Left ventricle myocardium inferior (tissue), 1 donor: Measurements from ENCODE around the gene TBL1X. TPM values are rescaled to one million over a fixed set of nuclear protein-coding genes. Genes with fewer than 3 reads are reported as not detected.

Experiments
- DNase-seq: peaks from one replicate; pipeline ENCODE4 v3.0.0-alpha.2; 2020
- H3K27ac ChIP-seq: fragments of 200-600 bp; replicated peaks from 2 replicates; pipeline ENCODE4 v1.8.0; 2021
- H3K27me3 ChIP-seq: fragments of 200-600 bp; 2 replicates; pipeline ENCODE4 v1.8.0; 2021; ENCODE audit warnings: low read depth
- H3K36me3 ChIP-seq: fragments of 200-600 bp; 2 replicates; pipeline ENCODE4 v1.8.0; 2021
- H3K4me1 ChIP-seq: fragments of 200-600 bp; 2 replicates; pipeline ENCODE4 v1.8.0; 2021
- H3K4me3 ChIP-seq: fragments of 200-600 bp; 2 replicates; pipeline ENCODE4 v1.8.0; 2021; ENCODE audit warnings: mild to moderate bottlenecking, moderate library complexity
- H3K9me3 ChIP-seq: fragments of 200-600 bp; replicated peaks from 2 replicates; pipeline ENCODE4 v1.8.0; 2021
- CTCF ChIP-seq: fragments of 200-600 bp; IDR thresholded peaks from 2 replicates; pipeline ENCODE4 v1.8.0; 2021; ENCODE audit warnings: antibody characterized with exemption, mild to moderate bottlenecking, borderline replicate concordance
- intact Hi-C: fragments of 100-400 bp; cut with micrococcal nuclease; formaldehyde crosslinking; loops from one replicate; pipeline ENCODE4 v1.11.0; 2022
- total RNA-seq: library from RNA; stranded (reverse); fragmentation: NEBNext Ultra II Directional; extraction: Animal tissue kit (Norgen Biotek cat#: 25700); gene quantifications from one replicate; pipeline ENCODE4 v1.2.1, GENCODE V29; 2021
- donor health status: DM: no; HTN: yes; CAD: no; lungs with severe emphysema.

Gene TBL1X
- total RNA-seq, 1 donor from 2014 or later, result 9.4 TPM

- DNase-seq, result no peak
- no peak overlapping the region for H3K27ac ChIP-seq
- intact Hi-C loops, result no loop called here
- H3K36me3 ChIP-seq, result no peaks in the 10 kb centered on the region
- TF ChIP-seq CTCF, result no peak
- H3K4me1 ChIP-seq, result no peaks in the 10 kb centered on the region
- H3K4me3 ChIP-seq, result no peak overlapping the region
- H3K9me3 ChIP-seq, result no peaks in the 10 kb centered on the region
- no peaks in the 10 kb centered on the region for H3K27me3 ChIP-seq
Measured at GRCh38 chrX:9597361-9598035, 132.6 kb downstream of the TBL1X start.

- no peaks in the 10 kb centered on the region for H3K36me3 ChIP-seq
- no peak for TF ChIP-seq CTCF
- H3K4me1 ChIP-seq, result no peaks in the 10 kb centered on the region
- intact Hi-C loops, result no loop called here
- no peak for DNase-seq
- H3K27ac ChIP-seq, result no peak overlapping the region
- no peaks in the 10 kb centered on the region for H3K9me3 ChIP-seq
- H3K27me3 ChIP-seq, result no peaks in the 10 kb centered on the region
- no peak overlapping the region for H3K4me3 ChIP-seq
Measured at GRCh38 chrX:9598344-9598743, 133.5 kb downstream of the TBL1X start.

- peak; percentile 63 for DNase-seq
- intact Hi-C loops, result no loop called here
- H3K27ac ChIP-seq, result no peak overlapping the region
- no peaks in the 10 kb centered on the region for H3K9me3 ChIP-seq
- H3K27me3 ChIP-seq, result no peaks in the 10 kb centered on the region
- no peaks in the 10 kb centered on the region for H3K36me3 ChIP-seq
- H3K4me1 ChIP-seq, result no peaks in the 10 kb centered on the region
- H3K4me3 ChIP-seq, result no peak overlapping the region
- peak; percentile 10 for TF ChIP-seq CTCF
Measured at GRCh38 chrX:9604111-9604907, 139.5 kb downstream of the TBL1X start.

GRCh38 chrX:9604908-9605306, 140.0 kb downstream of the TBL1X start:
- H3K4me1 ChIP-seq, result no peaks in the 10 kb centered on the region
- H3K36me3 ChIP-seq, result no peaks in the 10 kb centered on the region
- no peak overlapping the region for H3K27ac ChIP-seq
- no peak for TF ChIP-seq CTCF
- intact Hi-C loops, result no loop called here
- H3K4me3 ChIP-seq, result no peak overlapping the region
- H3K27me3 ChIP-seq, result no peaks in the 10 kb centered on the region
- no peaks in the 10 kb centered on the region for H3K9me3 ChIP-seq
- DNase-seq, result no peak

DNA sequence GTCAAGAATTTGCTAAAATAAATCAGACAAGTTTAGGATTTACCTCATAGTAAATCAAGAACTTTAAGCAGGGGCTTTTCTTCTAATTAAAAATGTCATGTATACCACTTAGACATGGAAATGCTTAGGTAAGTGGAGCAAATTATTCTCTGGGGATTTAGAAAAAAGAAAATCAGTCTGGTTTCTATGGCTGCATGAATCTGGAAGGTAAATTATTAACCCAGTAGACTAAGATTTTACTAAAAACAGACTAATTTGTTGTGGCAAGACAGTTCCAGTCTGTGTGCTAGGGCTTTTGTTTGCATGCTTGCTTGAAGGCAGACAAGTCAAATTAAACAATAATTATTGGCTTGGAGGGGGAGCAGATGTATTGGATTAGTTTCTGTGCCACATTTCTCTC, 140.6 kb downstream of the TBL1X start:
- no peaks in the 10 kb centered on the region for H3K9me3 ChIP-seq
- H3K27me3 ChIP-seq, result no peaks in the 10 kb centered on the region
- H3K27ac ChIP-seq, result no peak overlapping the region
- TF ChIP-seq CTCF, result no peak
- no peaks in the 10 kb centered on the region for H3K36me3 ChIP-seq
- DNase-seq, result no peak
- intact Hi-C loops, result no loop called here
- no peaks in the 10 kb centered on the region for H3K4me1 ChIP-seq
- H3K4me3 ChIP-seq, result no peak overlapping the region
